ENCODE measurements around the gene PIP5K1C.

PIP5K1C gene

GRCh38 chr19:3661284-3662238 lies 38.7 kb downstream of the PIP5K1C start:
- TF ChIP-seq, protein P1, sequence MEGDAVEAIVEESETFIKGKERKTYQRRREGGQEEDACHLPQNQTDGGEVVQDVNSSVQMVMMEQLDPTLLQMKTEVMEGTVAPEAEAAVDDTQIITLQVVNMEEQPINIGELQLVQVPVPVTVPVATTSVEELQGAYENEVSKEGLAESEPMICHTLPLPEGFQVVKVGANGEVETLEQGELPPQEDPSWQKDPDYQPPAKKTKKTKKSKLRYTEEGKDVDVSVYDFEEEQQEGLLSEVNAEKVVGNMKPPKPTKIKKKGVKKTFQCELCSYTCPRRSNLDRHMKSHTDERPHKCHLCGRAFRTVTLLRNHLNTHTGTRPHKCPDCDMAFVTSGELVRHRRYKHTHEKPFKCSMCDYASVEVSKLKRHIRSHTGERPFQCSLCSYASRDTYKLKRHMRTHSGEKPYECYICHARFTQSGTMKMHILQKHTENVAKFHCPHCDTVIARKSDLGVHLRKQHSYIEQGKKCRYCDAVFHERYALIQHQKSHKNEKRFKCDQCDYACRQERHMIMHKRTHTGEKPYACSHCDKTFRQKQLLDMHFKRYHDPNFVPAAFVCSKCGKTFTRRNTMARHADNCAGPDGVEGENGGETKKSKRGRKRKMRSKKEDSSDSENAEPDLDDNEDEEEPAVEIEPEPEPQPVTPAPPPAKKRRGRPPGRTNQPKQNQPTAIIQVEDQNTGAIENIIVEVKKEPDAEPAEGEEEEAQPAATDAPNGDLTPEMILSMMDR (IDR thresholded peaks at IDR 0.05): no peak
- no peak for TF ChIP-seq ZFX (IDR thresholded peaks at IDR 0.05; ENCODE audit: borderline replicate concordance)
- no peak overlapping the region for H3K27ac ChIP-seq

DNA sequence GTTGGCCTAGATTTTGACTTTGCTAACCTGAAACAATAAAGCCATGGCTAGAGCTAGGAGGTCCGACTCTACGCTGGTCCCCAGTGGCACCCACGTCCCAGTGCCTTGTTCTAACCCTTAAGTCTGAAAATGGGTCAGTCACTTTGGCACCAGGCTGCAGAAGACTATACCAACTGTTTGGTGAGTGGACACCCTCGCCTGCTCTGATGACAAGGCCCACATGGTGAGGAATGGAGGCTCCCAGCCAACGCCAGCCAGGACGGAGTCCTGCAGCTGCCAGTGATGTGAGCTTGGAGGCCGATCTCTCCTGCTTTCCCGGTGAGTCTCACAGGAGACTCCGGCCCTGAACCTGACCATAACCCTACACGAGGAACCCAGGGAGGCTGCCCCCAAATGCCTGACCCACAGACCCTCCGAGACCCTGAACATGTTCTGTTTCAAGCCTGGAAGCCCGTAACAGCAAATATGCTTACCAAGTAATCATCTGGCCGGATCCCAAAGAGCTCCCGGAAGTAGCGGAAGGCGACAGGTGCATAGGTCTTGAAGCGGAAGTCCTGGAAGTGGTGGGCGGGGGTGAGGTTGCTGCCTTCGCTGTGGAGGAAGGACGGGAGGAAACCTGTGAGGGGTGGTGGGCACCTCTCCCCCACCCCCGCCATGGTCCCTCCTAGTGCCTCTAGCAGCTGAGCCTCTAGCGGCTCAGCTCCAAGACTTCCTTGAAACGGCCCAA lies 39.6 kb downstream of the PIP5K1C start:
- H3K27ac ChIP-seq: no peak overlapping the region

GRCh38 chr19:3659746-3660112 lies 40.5 kb downstream of the PIP5K1C start:
- no peak overlapping the region for H3K27ac ChIP-seq

More for the DNA sequence above, 39.6 kb downstream of the PIP5K1C start:
- TF ChIP-seq, protein P1 (IDR thresholded peaks at IDR 0.05): no peak
- TF ChIP-seq ZFX (IDR thresholded peaks at IDR 0.05; ENCODE audit: borderline replicate concordance): no peak

GRCh38 chr19:3658870-3659745 lies 41.2 kb downstream of the PIP5K1C start:
- TF ChIP-seq, protein P1 (IDR thresholded peaks at IDR 0.05): no peak
- no peak for TF ChIP-seq ZFX (IDR thresholded peaks at IDR 0.05; ENCODE audit: borderline replicate concordance)
- H3K27ac ChIP-seq: no peak overlapping the region

More at GRCh38 chr19:3659746-3660112, 40.5 kb downstream of the PIP5K1C start:
- TF ChIP-seq, protein P1 (IDR thresholded peaks at IDR 0.05): no peak
- no peak for TF ChIP-seq ZFX (IDR thresholded peaks at IDR 0.05; ENCODE audit: borderline replicate concordance)

DNA sequence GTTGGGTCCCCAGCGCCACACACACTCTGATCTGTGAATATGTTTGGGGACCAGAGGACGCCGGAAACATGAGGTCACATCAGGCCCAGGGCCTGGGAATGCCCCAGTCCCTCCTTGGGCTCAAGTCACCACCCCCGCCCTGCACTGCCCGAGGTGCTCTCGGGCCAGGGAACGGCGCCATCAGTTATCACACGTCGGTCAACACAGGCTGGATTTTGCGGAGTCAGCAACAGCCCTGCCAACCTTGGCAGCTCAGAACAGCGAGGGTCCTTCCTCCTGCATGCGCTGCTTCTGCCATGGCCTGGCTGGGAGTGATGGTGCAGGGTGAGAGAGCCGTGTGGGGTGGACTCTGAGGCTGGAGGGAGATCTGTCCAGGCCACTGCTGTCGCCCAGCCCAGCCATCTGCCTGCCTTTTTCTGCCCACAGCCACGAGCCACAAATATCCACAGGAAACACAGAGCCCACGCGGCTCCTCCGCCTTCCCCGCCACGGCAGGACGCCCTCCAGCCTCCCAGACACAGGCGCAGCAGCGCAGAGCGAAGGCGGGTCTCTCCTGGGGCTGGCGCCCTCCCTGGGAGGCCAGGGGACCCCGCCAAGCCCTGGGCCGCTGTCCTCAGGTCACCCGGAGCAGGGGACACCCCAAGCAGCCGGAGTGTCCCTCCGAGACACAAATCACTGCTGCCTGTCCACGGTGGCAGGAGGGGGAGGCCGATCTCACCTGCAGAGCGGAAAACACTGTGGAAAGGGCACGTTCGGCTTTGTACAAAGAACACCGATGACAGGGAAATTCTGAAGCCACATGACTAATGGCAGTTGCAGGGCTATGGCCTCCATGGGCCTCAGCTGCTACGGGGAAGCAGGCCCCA lies 42.0 kb downstream of the PIP5K1C start:
- TF ChIP-seq, protein P1 (IDR thresholded peaks at IDR 0.05): no peak
- no peak for TF ChIP-seq ZFX (IDR thresholded peaks at IDR 0.05; ENCODE audit: borderline replicate concordance)
- no peak overlapping the region for H3K27ac ChIP-seq

GRCh38 chr19:3657395-3657769 lies 42.9 kb downstream of the PIP5K1C start:
- H3K27ac ChIP-seq: no peak overlapping the region
- TF ChIP-seq, protein P1 (IDR thresholded peaks at IDR 0.05): no peak
- TF ChIP-seq ZFX (IDR thresholded peaks at IDR 0.05; ENCODE audit: borderline replicate concordance): no peak

Measured in 22Rv1 (cell line).